Transverse colon (tissue), 4 donors: ENCODE measurements around the gene E2F1.

Experiments used
- POLR2A ChIP-seq: fragments of 450-650 bp; IDR thresholded peaks from one replicate; pipeline ENCODE4 v1.6.1; 2016; ENCODE audit warnings: antibody characterized with exemption, mild to moderate bottlenecking, moderate library complexity
- POLR2AphosphoS5 ChIP-seq, 3 donors: sonication (generic); formaldehyde crosslinking; IDR thresholded peaks; one replicate each; pipeline ENCODE4 v1.6.1; 2016; ENCODE audit warnings: antibody characterized with exemption in 3 of 3
- TF ChIP-seq, protein P1 (sequence below), 5 experiments: fragments of 200-600 bp in 3 of 5; fragments of 450-650 bp in 2 of 5; sonication (generic) in 3 of 5; IDR thresholded peaks; 1 replicate in 2 of 5; 2 replicates in 3 of 5; pipeline ENCODE4 v1.5.1; 2016 to 2017; ENCODE audit warnings: antibody characterized with exemption in 5 of 5, inconsistent platforms in 3 of 5, mild to moderate bottlenecking in 2 of 5, moderate library complexity in 1 of 5

DNA sequence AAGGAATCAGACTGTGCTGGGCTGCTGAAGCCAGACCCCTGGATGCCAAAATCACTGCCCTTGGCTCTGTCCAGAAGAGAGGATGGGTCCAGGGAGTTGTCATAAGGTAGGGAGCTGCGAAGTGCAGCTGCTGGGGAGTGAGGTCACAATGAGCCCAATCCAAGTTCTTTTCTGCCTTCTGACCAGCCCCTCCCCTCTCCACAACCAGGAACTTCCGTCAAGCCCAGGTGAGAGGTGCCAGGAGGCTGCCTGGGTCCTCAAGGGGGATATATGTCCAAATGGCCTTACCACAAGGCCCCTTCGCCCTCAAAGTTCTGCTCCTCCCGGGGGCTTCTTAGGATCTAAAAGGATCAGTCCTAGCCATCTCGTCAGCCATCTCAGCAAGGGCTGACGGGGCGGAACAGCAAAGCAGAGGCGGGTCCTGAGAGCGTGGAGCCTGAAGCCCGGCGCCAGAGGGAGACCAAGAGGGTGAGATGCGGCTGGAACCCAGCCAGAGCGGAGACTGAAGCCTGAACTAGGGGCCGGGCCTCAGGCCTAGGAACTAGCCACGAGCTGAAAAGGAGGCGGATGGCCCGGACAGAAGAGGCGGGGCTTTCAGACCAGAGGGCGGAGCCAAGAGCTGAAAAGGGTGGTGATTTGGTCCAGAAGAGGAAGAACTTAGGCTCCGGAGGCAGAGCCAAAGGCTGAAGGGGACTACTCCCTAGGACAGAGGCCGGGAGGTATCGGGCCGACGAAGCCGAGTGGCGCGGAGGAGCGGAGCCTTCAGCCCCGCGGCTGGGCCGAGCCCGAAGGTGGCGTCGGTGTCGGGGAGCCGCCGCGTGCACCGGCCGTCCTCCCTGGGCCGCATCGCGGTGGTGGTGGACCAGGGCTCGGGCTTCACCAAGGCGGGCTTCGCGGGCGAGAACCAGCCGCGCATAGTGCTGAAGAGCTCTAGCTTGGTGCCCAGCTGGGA lies 19.6 kb downstream of the E2F1 start, which contains the start of gene ACTL10:
- TF ChIP-seq, protein P1, sequence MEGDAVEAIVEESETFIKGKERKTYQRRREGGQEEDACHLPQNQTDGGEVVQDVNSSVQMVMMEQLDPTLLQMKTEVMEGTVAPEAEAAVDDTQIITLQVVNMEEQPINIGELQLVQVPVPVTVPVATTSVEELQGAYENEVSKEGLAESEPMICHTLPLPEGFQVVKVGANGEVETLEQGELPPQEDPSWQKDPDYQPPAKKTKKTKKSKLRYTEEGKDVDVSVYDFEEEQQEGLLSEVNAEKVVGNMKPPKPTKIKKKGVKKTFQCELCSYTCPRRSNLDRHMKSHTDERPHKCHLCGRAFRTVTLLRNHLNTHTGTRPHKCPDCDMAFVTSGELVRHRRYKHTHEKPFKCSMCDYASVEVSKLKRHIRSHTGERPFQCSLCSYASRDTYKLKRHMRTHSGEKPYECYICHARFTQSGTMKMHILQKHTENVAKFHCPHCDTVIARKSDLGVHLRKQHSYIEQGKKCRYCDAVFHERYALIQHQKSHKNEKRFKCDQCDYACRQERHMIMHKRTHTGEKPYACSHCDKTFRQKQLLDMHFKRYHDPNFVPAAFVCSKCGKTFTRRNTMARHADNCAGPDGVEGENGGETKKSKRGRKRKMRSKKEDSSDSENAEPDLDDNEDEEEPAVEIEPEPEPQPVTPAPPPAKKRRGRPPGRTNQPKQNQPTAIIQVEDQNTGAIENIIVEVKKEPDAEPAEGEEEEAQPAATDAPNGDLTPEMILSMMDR (IDR thresholded peaks at IDR 0.05), result peak; percentile 16 to 45 (median 30)
- TF ChIP-seq POLR2A (peak; percentile 79), POLR2AphosphoS5 (IDR thresholded peaks at IDR 0.05) (peak; percentile 84 to 96 (median 92))
